MCF 10A (cell line): ENCODE results near the gene SIK2. TPM values are rescaled to one million over a fixed set of nuclear protein-coding genes. Genes with fewer than 3 reads are reported as not detected.

Experiments
- BruUV-seq: library from RNA; stranded (reverse); fragments of 400-500 nt; replicated peaks from 2 replicates; lab custom pipeline; 2021; lab: Mats Ljungman, UMichigan
- CTCF ChIA-PET: fragments of 300-600 bp; sonication (Branson Sonifier 250); formaldehyde crosslinking; extraction: SDS; loops from one replicate; lab custom pipeline; 2021; ENCODE audit warnings: antibody characterized with exemption, inconsistent platforms; lab: Yijun Ruan, JAX
- POLR2A ChIA-PET: fragments of 300-600, 350-650 bp; sonication (Branson Sonifier 250); formaldehyde crosslinking; extraction: SDS; loops from one replicate; lab custom pipeline; 2020; ENCODE audit warnings: antibody characterized with exemption, inconsistent platforms; lab: Yijun Ruan, JAX
- DNase-seq: peaks from one replicate; pipeline ENCODE4 v3.0.0-alpha.2; 2018; ENCODE audit not compliant: unreplicated experiment
- H3K27ac Mint-ChIP-seq: one replicate; pipeline ENCODE4 v1.8.0; 2022; ENCODE audit warnings: mild to moderate bottlenecking, low read depth, mixed read lengths; ENCODE audit not compliant: unreplicated experiment
- H3K27me3 Mint-ChIP-seq: one replicate; pipeline ENCODE4 v1.8.0; 2022; ENCODE audit warnings: mixed read lengths; ENCODE audit not compliant: insufficient read depth, unreplicated experiment
- H3K36me3 Mint-ChIP-seq: one replicate; pipeline ENCODE4 v1.8.0; 2022; ENCODE audit warnings: mild to moderate bottlenecking, moderate library complexity, mixed read lengths; ENCODE audit not compliant: insufficient read depth, unreplicated experiment
- H3K4me1 Mint-ChIP-seq: one replicate; pipeline ENCODE4 v1.8.0; 2022; ENCODE audit warnings: mixed read lengths; ENCODE audit not compliant: insufficient read depth, unreplicated experiment
- H3K4me3 Mint-ChIP-seq: one replicate; pipeline ENCODE4 v1.8.0; 2022; ENCODE audit warnings: mild to moderate bottlenecking, moderate library complexity, mixed read lengths; ENCODE audit not compliant: unreplicated experiment
- H3K9me3 Mint-ChIP-seq: one replicate; pipeline ENCODE4 v1.8.0; 2022; ENCODE audit warnings: mixed read lengths; ENCODE audit not compliant: unreplicated experiment
- intact Hi-C: fragments of 100-400 bp; cut with micrococcal nuclease; formaldehyde crosslinking; loops from 2 replicates; pipeline ENCODE4 v1.14.1; 2022
- total RNA-seq: library from RNA; stranded (reverse); gene quantifications from 2 replicates; pipeline ENCODE4 v1.2.3, GENCODE V29; 2022
- TF ChIP-seq, protein P1 (sequence below): fragments of 200-600 bp; IDR thresholded peaks from one replicate; pipeline ENCODE4 v1.8.0; 2022; ENCODE audit warnings: antibody characterized with exemption, mild to moderate bottlenecking; ENCODE audit not compliant: unreplicated experiment

Gene SIK2
- total RNA-seq, 1 experiment from 2014 or later, result 13.7 TPM

GRCh38 chr11:111561306-111561705, 40.9 kb upstream of the SIK2 start:
- ChIA-PET CTCF (interaction anchor here (0.6 to 2.8 kb wide), 6 partner anchors 16 to 216 kb away, joined by 3 to 12 read pairs (median 3); no protein-coding TSS in a partner anchor), POLR2A (interaction anchor here (0.9 to 1.3 kb wide), 4 partner anchors 25 to 366 kb away, joined by 3 read pairs; no protein-coding TSS in a partner anchor)
- H3K36me3 Mint-ChIP-seq, result no peaks in the 10 kb centered on the region
- no peak overlapping the region for H3K4me3 Mint-ChIP-seq
- TF ChIP-seq, protein P1, sequence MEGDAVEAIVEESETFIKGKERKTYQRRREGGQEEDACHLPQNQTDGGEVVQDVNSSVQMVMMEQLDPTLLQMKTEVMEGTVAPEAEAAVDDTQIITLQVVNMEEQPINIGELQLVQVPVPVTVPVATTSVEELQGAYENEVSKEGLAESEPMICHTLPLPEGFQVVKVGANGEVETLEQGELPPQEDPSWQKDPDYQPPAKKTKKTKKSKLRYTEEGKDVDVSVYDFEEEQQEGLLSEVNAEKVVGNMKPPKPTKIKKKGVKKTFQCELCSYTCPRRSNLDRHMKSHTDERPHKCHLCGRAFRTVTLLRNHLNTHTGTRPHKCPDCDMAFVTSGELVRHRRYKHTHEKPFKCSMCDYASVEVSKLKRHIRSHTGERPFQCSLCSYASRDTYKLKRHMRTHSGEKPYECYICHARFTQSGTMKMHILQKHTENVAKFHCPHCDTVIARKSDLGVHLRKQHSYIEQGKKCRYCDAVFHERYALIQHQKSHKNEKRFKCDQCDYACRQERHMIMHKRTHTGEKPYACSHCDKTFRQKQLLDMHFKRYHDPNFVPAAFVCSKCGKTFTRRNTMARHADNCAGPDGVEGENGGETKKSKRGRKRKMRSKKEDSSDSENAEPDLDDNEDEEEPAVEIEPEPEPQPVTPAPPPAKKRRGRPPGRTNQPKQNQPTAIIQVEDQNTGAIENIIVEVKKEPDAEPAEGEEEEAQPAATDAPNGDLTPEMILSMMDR, result no peak
- intact Hi-C loops, result loop anchor here (10.0 kb wide), 1 partner anchor 277 kb away; no protein-coding TSS in a partner anchor
- H3K4me1 Mint-ChIP-seq, result peaks cover 19% of the 10 kb centered on the region
- peak overlapping the region; percentile 25 for H3K27ac Mint-ChIP-seq
- DNase-seq, result no peak
- no TSS peak for BruUV-seq
- no peaks in the 10 kb centered on the region for H3K27me3 Mint-ChIP-seq
- no peaks in the 10 kb centered on the region for H3K9me3 Mint-ChIP-seq

DNA sequence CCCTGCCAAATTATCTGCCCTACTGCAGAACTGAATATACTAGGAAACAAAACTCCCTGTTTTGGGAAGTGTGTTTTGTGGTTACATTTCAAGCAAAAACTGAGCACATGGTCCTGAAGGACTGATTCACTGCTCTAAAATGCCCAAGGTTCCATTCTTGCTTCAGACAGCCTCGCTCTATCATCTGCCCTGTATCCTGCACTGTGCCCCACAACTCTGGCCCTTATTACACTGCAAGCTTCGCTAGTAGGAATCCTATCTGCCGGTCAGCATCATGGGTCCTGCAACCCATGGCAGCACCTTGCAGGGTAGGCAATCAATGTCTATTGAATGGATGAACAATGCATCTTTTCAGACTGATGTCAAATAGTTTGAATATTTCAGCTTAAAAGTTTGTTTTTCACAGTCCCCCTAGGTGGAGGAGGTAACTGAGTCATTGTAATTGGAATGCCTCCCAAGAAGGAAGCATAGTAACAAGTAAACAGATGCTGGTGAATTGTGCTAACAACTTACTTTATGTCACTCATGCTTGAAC, 40.4 kb upstream of the SIK2 start:
- CTCF ChIA-PET, result interaction anchor here (0.6 to 2.8 kb wide), 4 partner anchors 17 to 215 kb away, joined by 3 to 12 read pairs (median 4); no protein-coding TSS in a partner anchor

GRCh38 chr11:111562692-111563389, 39.4 kb upstream of the SIK2 start:
- CTCF ChIA-PET, result interaction anchor here (0.6 to 2.1 kb wide), 5 partner anchors 10 to 279 kb away, joined by 3 to 4 read pairs (median 4); no protein-coding TSS in a partner anchor
- DNase-seq, result no peak
- TF ChIP-seq, protein P1, result no peak
- no TSS peak for BruUV-seq
- Mint-ChIP-seq H3K9me3 (no peaks in the 10 kb centered on the region), H3K4me3 (no peak overlapping the region), H3K27me3 (no peaks in the 10 kb centered on the region), H3K36me3 (no peaks in the 10 kb centered on the region), H3K4me1 (peaks cover 13% of the 10 kb centered on the region), H3K27ac (peak overlapping the region; percentile 37)
- POLR2A ChIA-PET, result interaction anchor here (0.8 to 1.3 kb wide), 4 partner anchors 53 to 301 kb away, joined by 3 to 4 read pairs (median 3); no protein-coding TSS in a partner anchor
- intact Hi-C loops, result loop anchor here (10.0 kb wide), 1 partner anchor 278 kb away; no protein-coding TSS in a partner anchor

More for the DNA sequence above, 40.4 kb upstream of the SIK2 start:
- intact Hi-C loops, result loop anchor here (10.0 kb wide), 1 partner anchor 277 kb away; no protein-coding TSS in a partner anchor
- Mint-ChIP-seq H3K27me3 (no peaks in the 10 kb centered on the region), H3K27ac (peak overlapping the region; percentile 25), H3K4me1 (peaks cover 19% of the 10 kb centered on the region), H3K36me3 (no peaks in the 10 kb centered on the region), H3K9me3 (no peaks in the 10 kb centered on the region), H3K4me3 (no peak overlapping the region)
- POLR2A ChIA-PET, result interaction anchor here (0.8 to 1.3 kb wide), 6 partner anchors 26 to 365 kb away, joined by 3 to 4 read pairs (median 3); no protein-coding TSS in a partner anchor
- no TSS peak for BruUV-seq
- DNase-seq, result peak; percentile 32
- TF ChIP-seq, protein P1, result no peak
